ENCODE measurements around the gene PCYOX1L.

DNA sequence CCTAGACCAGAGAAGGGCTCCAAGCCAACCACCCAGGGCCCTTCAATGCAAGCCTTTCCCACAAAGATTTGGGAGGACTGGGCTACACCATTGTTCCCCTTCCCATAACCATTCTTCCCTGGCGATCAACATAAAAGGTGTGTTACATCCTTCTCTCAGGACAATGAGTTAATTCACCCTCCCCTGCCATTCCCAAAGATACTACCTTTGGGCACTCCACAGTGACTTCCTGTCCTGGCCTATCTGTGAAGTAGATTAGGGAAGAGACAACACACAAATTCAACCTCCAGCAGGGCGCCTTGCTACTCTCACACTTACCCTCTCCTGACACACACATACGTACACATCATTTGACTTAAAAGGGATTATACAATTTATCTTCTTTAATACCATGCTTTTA is 44.4 kb downstream of the PCYOX1L start:
- TF ChIP-seq, protein P1, sequence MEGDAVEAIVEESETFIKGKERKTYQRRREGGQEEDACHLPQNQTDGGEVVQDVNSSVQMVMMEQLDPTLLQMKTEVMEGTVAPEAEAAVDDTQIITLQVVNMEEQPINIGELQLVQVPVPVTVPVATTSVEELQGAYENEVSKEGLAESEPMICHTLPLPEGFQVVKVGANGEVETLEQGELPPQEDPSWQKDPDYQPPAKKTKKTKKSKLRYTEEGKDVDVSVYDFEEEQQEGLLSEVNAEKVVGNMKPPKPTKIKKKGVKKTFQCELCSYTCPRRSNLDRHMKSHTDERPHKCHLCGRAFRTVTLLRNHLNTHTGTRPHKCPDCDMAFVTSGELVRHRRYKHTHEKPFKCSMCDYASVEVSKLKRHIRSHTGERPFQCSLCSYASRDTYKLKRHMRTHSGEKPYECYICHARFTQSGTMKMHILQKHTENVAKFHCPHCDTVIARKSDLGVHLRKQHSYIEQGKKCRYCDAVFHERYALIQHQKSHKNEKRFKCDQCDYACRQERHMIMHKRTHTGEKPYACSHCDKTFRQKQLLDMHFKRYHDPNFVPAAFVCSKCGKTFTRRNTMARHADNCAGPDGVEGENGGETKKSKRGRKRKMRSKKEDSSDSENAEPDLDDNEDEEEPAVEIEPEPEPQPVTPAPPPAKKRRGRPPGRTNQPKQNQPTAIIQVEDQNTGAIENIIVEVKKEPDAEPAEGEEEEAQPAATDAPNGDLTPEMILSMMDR (IDR thresholded peaks at IDR 0.05): no peak
- TF ChIP-seq POLR2AphosphoS5 (IDR thresholded peaks at IDR 0.05): no peak
